GM12873 (cell line): Measurements from ENCODE around the gene PHF11.

Experiments
- CTCF ChIP-seq: IDR thresholded peaks from 2 replicates; pipeline ENCODE4 v1.5.1; 2012; ENCODE audit warnings: low read depth, mild to moderate bottlenecking, moderate library complexity, low read length, control low read depth; ENCODE audit not compliant: insufficient read depth; ENCODE audit errors: missing control alignments

Gene PHF11

GRCh38 chr13:49455007-49455398, 40.8 kb upstream of the PHF11 start:
- no peak for TF ChIP-seq CTCF

GRCh38 chr13:49456156-49456555, 39.6 kb upstream of the PHF11 start:
- TF ChIP-seq CTCF, result no peak

- TF ChIP-seq CTCF, result no peak
These were observed 38.5 kb upstream of the PHF11 start for GRCh38 chr13:49457221-49457620.

- no peak for TF ChIP-seq CTCF
These were observed 36.2 kb upstream of the PHF11 start for GRCh38 chr13:49459580-49459979.

GRCh38 chr13:49464085-49464484, 31.7 kb upstream of the PHF11 start:
- no peak for TF ChIP-seq CTCF

GRCh38 chr13:49464621-49465325, 31.0 kb upstream of the PHF11 start:
- TF ChIP-seq CTCF, result no peak

GRCh38 chr13:49466292-49466838, 29.4 kb upstream of the PHF11 start:
- TF ChIP-seq CTCF, result no peak

GRCh38 chr13:49472186-49472585, 23.6 kb upstream of the PHF11 start:
- TF ChIP-seq CTCF, result no peak
